Thyroid gland (tissue), 4 donors: ENCODE measurements around the gene KLF12.

Source experiments
- POLR2A ChIP-seq, 2 donors: fragments of 450-650 bp; IDR thresholded peaks; one replicate each; pipeline ENCODE4 v1.6.1; 2017; ENCODE audit warnings: antibody characterized with exemption in 2 of 2, mild to moderate bottlenecking in 2 of 2, moderate library complexity in 1 of 2
- TF ChIP-seq, protein P1 (sequence below), 6 experiments: fragments of 200-600 bp in 3 of 6; fragments of 450-650 bp in 3 of 6; sonication (generic) in 3 of 6; IDR thresholded peaks; one replicate each; pipeline ENCODE4 v1.5.1; 2016 to 2019; ENCODE audit warnings: antibody characterized with exemption in 6 of 6, mild to moderate bottlenecking in 2 of 6, inconsistent platforms in 1 of 6, moderate library complexity in 1 of 6

- no peak for TF ChIP-seq POLR2A (IDR thresholded peaks at IDR 0.05)
- TF ChIP-seq, protein P1, sequence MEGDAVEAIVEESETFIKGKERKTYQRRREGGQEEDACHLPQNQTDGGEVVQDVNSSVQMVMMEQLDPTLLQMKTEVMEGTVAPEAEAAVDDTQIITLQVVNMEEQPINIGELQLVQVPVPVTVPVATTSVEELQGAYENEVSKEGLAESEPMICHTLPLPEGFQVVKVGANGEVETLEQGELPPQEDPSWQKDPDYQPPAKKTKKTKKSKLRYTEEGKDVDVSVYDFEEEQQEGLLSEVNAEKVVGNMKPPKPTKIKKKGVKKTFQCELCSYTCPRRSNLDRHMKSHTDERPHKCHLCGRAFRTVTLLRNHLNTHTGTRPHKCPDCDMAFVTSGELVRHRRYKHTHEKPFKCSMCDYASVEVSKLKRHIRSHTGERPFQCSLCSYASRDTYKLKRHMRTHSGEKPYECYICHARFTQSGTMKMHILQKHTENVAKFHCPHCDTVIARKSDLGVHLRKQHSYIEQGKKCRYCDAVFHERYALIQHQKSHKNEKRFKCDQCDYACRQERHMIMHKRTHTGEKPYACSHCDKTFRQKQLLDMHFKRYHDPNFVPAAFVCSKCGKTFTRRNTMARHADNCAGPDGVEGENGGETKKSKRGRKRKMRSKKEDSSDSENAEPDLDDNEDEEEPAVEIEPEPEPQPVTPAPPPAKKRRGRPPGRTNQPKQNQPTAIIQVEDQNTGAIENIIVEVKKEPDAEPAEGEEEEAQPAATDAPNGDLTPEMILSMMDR (IDR thresholded peaks at IDR 0.05), result no peak
Measured at GRCh38 chr13:74151859-74152258, 17.7 kb upstream of the KLF12 start.
